SK-N-SH (cell line): ENCODE data around the gene ARHGAP10. TPM values are rescaled to one million over a fixed set of nuclear protein-coding genes. Genes with fewer than 3 reads are reported as not detected.

Experiments used
- CTCF ChIA-PET: fragments of 300-600, 350-600 bp; formaldehyde crosslinking; extraction: SDS; loops from one replicate; lab custom pipeline; 2021; lab: Yijun Ruan, JAX
- POLR2A ChIA-PET: fragments of 350-600 bp; sonication (Branson Sonifier 250); formaldehyde crosslinking; extraction: SDS; loops from one replicate; lab custom pipeline; 2020; ENCODE audit warnings: antibody characterized with exemption, inconsistent platforms; lab: Yijun Ruan, JAX
- DNase-seq: peaks from one replicate; pipeline ENCODE4 v3.0.0; 2012
- H2AFZ ChIP-seq: fragments of 200-600 bp; sonication (generic); 2 replicates; pipeline ENCODE4 v1.8.1; 2016; ENCODE audit warnings: antibody characterized with exemption, mild to moderate bottlenecking, low read depth
- H3F3A ChIP-seq: fragments of 200-600 bp; sonication (generic); replicated peaks from 2 replicates; pipeline ENCODE3; 2016; ENCODE audit warnings: antibody characterized with exemption, mild to moderate bottlenecking; ENCODE audit not compliant: insufficient read depth
- H3K27ac ChIP-seq, 2 experiments: fragments of 200-500 bp in 1 of 2; fragments of 200-600 bp in 1 of 2; sonication (Bioruptor generic) in 1 of 2; sonication (generic), shearing (Covaris generic) in 1 of 2; 2 replicates each; pipeline versions ENCODE4 v1.5.1 to v1.6.1; 2014 to 2016; ENCODE audit warnings: low read depth in 2 of 2, inconsistent platforms in 1 of 2, low read length in 1 of 2, mild to moderate bottlenecking in 1 of 2, mixed read lengths in 1 of 2
- H3K27me3 ChIP-seq: fragments of 200-600 bp; sonication (generic), shearing (Covaris generic); 2 replicates; pipeline ENCODE4 v1.6.1; 2016; ENCODE audit warnings: mixed run types; ENCODE audit not compliant: insufficient read depth
- H3K36me3 ChIP-seq, 2 experiments: fragments of 200-500 bp in 1 of 2; fragments of 200-600 bp in 1 of 2; sonication (Bioruptor generic) in 1 of 2; sonication (generic) in 1 of 2; replicated peaks in 1 of 2; 2 replicates each; pipeline versions ENCODE3 to v1.5.1; 2014 to 2016; ENCODE audit warnings: low read length in 1 of 2, mild to moderate bottlenecking in 1 of 2; ENCODE audit not compliant: insufficient read depth in 2 of 2, control insufficient read depth in 1 of 2
- H3K4me1 ChIP-seq, 2 experiments: fragments of 200-500 bp in 1 of 2; fragments of 200-600 bp in 1 of 2; sonication (Bioruptor generic) in 1 of 2; sonication (generic), shearing (Covaris generic) in 1 of 2; 2 replicates each; pipeline versions ENCODE4 v1.5.1 to v1.6.1; 2014 to 2016; ENCODE audit warnings: low read depth in 1 of 2, low read length in 1 of 2, mixed run types in 1 of 2; ENCODE audit not compliant: insufficient read depth in 2 of 2, control insufficient read depth in 1 of 2
- H3K4me2 ChIP-seq: fragments of 200-600 bp; sonication (generic), shearing (Covaris generic); 2 replicates; pipeline ENCODE4 v1.6.1; 2017; ENCODE audit warnings: mixed run types
- H3K4me3 ChIP-seq, 2 experiments: fragments of 200-500 bp in 1 of 2; fragments of 200-600 bp in 1 of 2; sonication (Bioruptor generic) in 1 of 2; sonication (generic), shearing (Covaris generic) in 1 of 2; 2 replicates each; pipeline versions ENCODE4 v1.5.1 to v1.8.1; 2014 to 2016; ENCODE audit warnings: low read depth in 2 of 2, inconsistent platforms in 1 of 2, low read length in 1 of 2, mild to moderate bottlenecking in 1 of 2, mixed read lengths in 1 of 2, moderate library complexity in 1 of 2
- H3K79me2 ChIP-seq: fragments of 200-600 bp; sonication (generic); 2 replicates; pipeline ENCODE4 v1.8.1; 2017; ENCODE audit warnings: mild to moderate bottlenecking; ENCODE audit not compliant: insufficient read depth
- H3K9ac ChIP-seq: fragments of 200-600 bp; sonication (generic); 2 replicates; pipeline ENCODE4 v1.6.1; 2017; ENCODE audit warnings: mixed run types
- H3K9me2 ChIP-seq: fragments of 200-600 bp; sonication (generic); 2 replicates; pipeline ENCODE4 v1.6.1; 2017; ENCODE audit warnings: mixed run types
- H3K9me3 ChIP-seq: fragments of 200-600 bp; sonication (generic); 2 replicates; pipeline ENCODE4 v1.6.1; 2017; ENCODE audit warnings: mixed run types, mild to moderate bottlenecking, moderate library complexity
- H4K20me1 ChIP-seq: fragments of 200-600 bp; sonication (generic); 2 replicates; pipeline ENCODE4 v1.6.1; 2017; ENCODE audit warnings: mild to moderate bottlenecking, mixed run types; ENCODE audit not compliant: insufficient read depth
- CTCF ChIP-seq: fragments of 200-600 bp; sonication (generic); IDR thresholded peaks from 2 replicates; pipeline ENCODE4 v1.6.1; 2017; ENCODE audit warnings: antibody characterized with exemption, mild to moderate bottlenecking, moderate library complexity
- ELF1 ChIP-seq: IDR thresholded peaks from 2 replicates; pipeline ENCODE4 v1.4.0; 2012
- EP300 ChIP-seq, 2 experiments: IDR thresholded peaks; 2 replicates each; pipeline versions ENCODE4 v1.4.0 to v1.6.1; 2012; ENCODE audit warnings: borderline replicate concordance in 1 of 2, low read depth in 1 of 2, low read length in 1 of 2
- MAX ChIP-seq: IDR thresholded peaks from 2 replicates; pipeline ENCODE4 v1.4.0; 2012; ENCODE audit warnings: low read depth
- MEF2A ChIP-seq: IDR thresholded peaks from 2 replicates; pipeline ENCODE4 v1.4.0; 2012; ENCODE audit warnings: low read depth, borderline replicate concordance
- NFIC ChIP-seq: IDR thresholded peaks from 2 replicates; pipeline ENCODE4 v1.4.0; 2012; ENCODE audit warnings: borderline replicate concordance
- NRF1 ChIP-seq: IDR thresholded peaks from 2 replicates; pipeline ENCODE4 v1.6.1; 2012; ENCODE audit warnings: low read depth, mild to moderate bottlenecking, low read length
- POLR2AphosphoS5 ChIP-seq: IDR thresholded peaks from 2 replicates; pipeline ENCODE4 v1.6.1; 2012; ENCODE audit warnings: low read depth, low read length
- RCOR1 ChIP-seq: fragments of 150-350 bp; IDR thresholded peaks from 2 replicates; pipeline ENCODE4 v1.6.1; 2017; ENCODE audit warnings: antibody characterized with exemption, low read length
- RFX5 ChIP-seq: IDR thresholded peaks from 2 replicates; pipeline ENCODE4 v1.6.1; 2012; ENCODE audit warnings: mild to moderate bottlenecking, improper control_type of control experiment, low read length
- RXRA ChIP-seq: IDR thresholded peaks from 2 replicates; pipeline ENCODE4 v1.4.0; 2012; ENCODE audit warnings: low read depth, mild to moderate bottlenecking, borderline replicate concordance
- SMC3 ChIP-seq: IDR thresholded peaks from 2 replicates; pipeline ENCODE4 v1.6.1; 2012; ENCODE audit warnings: low read depth, low read length, improper control_type of control experiment
- TEAD4 ChIP-seq: IDR thresholded peaks from 2 replicates; pipeline ENCODE4 v1.4.0; 2012; ENCODE audit warnings: mild to moderate bottlenecking, borderline replicate concordance; ENCODE audit not compliant: insufficient read depth
- USF2 ChIP-seq: fragments of 150-350 bp; IDR thresholded peaks from 2 replicates; pipeline ENCODE4 v1.6.1; 2017; ENCODE audit warnings: antibody characterized with exemption, low read length, low read depth, borderline replicate concordance
- WGBS: methylation state at CpG from one replicate; pipeline ENCODE4 v1.1.6; 2017; ENCODE audit warnings: low lambda C conversion rate; 5-methylcytosine and 5-hydroxymethylcytosine counted together
- polyA plus RNA-seq, 3 experiments: library from polyadenylated mRNA; depleted of rRNA; stranded (reverse); fragments of >200 nt; gene quantifications; 2 replicates each; pipeline ENCODE4 v1.2.3, GENCODE V29; 2012

Gene ARHGAP10
- polyA plus RNA-seq, 1 of the 3 experiments (the other 2 are of a cell fraction): 15.1 TPM

GRCh38 chr4:147735413-147736301, 3.8 kb downstream of the ARHGAP10 start:
- CTCF ChIA-PET: no interaction called here
- H3K4me3 ChIP-seq: peak overlapping the region in 1 of 2 experiments; percentile 16; a peak in 1 of 4 replicates

More at GRCh38 chr4:147735413-147736301, 3.8 kb downstream of the ARHGAP10 start:
- no peaks in the 10 kb centered on the region for H3K9me2 ChIP-seq
- 76% methylated on average over 6 of the region's 6 CpGs for WGBS
- H3F3A ChIP-seq: peaks cover 26% of the 10 kb centered on the region
- no peaks in the 10 kb centered on the region; the same call in 1 of the 2 replicates for H4K20me1 ChIP-seq
- H3K36me3 ChIP-seq: no peaks in the 10 kb centered on the region
- no peaks in the 10 kb centered on the region for H3K27me3 ChIP-seq
- no peaks in the 10 kb centered on the region for H3K9me3 ChIP-seq
- DNase-seq: no peak
- peaks cover 29 to 33% of the 10 kb centered on the region in 2 experiments; a peak in 3 of 4 replicates for H3K4me1 ChIP-seq
- peaks cover 85% of the 10 kb centered on the region for H3K79me2 ChIP-seq
- POLR2A ChIA-PET: interaction anchor here (0.6 kb wide), 1 partner anchor 14 kb away, joined by 4 read pairs; no protein-coding TSS in a partner anchor
- H2AFZ ChIP-seq: no peak overlapping the region
- peak overlapping the region; percentile 48; the same call in 1 of the 2 replicates for H3K9ac ChIP-seq
- no peak for TF ChIP-seq NRF1
- TF ChIP-seq NFIC: no peak
- TF ChIP-seq RCOR1: no peak
- TF ChIP-seq CTCF: no peak
- TF ChIP-seq USF2: no peak
- TF ChIP-seq RXRA: no peak
- no peak for TF ChIP-seq EP300 (IDR thresholded peaks at IDR 0.05; ENCODE audit: borderline replicate concordance in 1 of 2, low read depth in 1 of 2, low read length in 1 of 2)
- no peak for TF ChIP-seq RFX5
- TF ChIP-seq SMC3: no peak
- no peak for TF ChIP-seq ELF1
- TF ChIP-seq TEAD4: no peak
- no peak for TF ChIP-seq MAX
- TF ChIP-seq POLR2AphosphoS5: no peak
- TF ChIP-seq MEF2A: no peak
- H3K4me2 ChIP-seq: peak overlapping the region; percentile 99
- H3K27ac ChIP-seq: peak overlapping the region; percentile 75 to 80
